ENCODE data around the gene ENO2. TPM values are rescaled to one million over a fixed set of nuclear protein-coding genes. Genes with fewer than 3 reads are reported as not detected.
A peak's percentile ranks its signal among the peaks of the same experiment; 100 is the strongest.
"Not testable (repeated sequence)": the region's sequence is repeated elsewhere in the genome, so short reads cannot be mapped to it uniquely, and the experiment has no call there.

The ENO2 gene
- total RNA-seq, 2 donors from 2014 or later = 104 to 139 TPM

DNA sequence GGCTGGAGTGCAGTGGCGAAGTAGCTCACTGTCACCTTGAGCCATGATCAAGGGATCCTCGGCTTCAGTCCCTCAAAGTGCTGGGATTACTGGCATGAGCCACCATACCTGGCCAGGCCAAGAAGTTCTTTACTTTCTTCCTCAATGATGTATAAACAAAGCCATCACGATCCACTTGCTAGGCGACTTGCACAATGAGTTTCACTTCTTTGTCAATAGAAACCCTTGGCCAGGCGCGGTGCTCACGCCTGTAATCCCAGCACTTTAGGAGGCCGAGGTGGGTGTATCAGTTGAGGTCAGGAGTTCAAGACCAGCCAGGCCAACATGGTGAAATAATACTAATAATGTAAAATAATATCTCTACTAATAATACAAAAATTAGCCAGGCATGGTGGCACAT is 26.9 kb upstream of the ENO2 start:
- Histone ChIP-seq H3K4me1 (ENCODE audit: control insufficient read depth, insufficient read depth, low read length) (peaks cover 7% of the 10 kb centered on the region), H3K36me3 (ENCODE audit: control insufficient read depth, insufficient read depth, low read length) (peaks cover 26% of the 10 kb centered on the region), H3K27me3 (ENCODE audit: control insufficient read depth, insufficient read depth, low read length, poor library complexity, severe bottlenecking) (no peaks in the 10 kb centered on the region), H3K9me3 (ENCODE audit: control insufficient read depth, low read length) (no peaks in the 10 kb centered on the region), H3K9ac (ENCODE audit: extremely low read depth, low read length, poor library complexity, severe bottlenecking) (no peak overlapping the region), H3K4me3 (ENCODE audit: low read length) (no peak overlapping the region), H3K27ac (ENCODE audit: low read depth, low read length) (no peak overlapping the region)
- Mint-ChIP-seq H3K4me1 (peaks cover 53% of the 10 kb centered on the region), H3K27me3 (ENCODE audit: insufficient read depth) (no peaks in the 10 kb centered on the region), H3K27ac (peak overlapping the region; percentile 93), H3K36me3 (ENCODE audit: low read depth) (peaks cover 45% of the 10 kb centered on the region), H3K9me3 (peaks cover 10% of the 10 kb centered on the region), H3K4me3 (peak overlapping the region; percentile 21)
- DNase-seq = no peak
- 90 to 96% methylated on average over 7 to 8 of the region's 8 CpGs for WGBS, 2 experiments (ENCODE audit: insufficient coverage in 1 of 2, insufficient read length in 1 of 2)
- TF ChIP-seq, protein P1, sequence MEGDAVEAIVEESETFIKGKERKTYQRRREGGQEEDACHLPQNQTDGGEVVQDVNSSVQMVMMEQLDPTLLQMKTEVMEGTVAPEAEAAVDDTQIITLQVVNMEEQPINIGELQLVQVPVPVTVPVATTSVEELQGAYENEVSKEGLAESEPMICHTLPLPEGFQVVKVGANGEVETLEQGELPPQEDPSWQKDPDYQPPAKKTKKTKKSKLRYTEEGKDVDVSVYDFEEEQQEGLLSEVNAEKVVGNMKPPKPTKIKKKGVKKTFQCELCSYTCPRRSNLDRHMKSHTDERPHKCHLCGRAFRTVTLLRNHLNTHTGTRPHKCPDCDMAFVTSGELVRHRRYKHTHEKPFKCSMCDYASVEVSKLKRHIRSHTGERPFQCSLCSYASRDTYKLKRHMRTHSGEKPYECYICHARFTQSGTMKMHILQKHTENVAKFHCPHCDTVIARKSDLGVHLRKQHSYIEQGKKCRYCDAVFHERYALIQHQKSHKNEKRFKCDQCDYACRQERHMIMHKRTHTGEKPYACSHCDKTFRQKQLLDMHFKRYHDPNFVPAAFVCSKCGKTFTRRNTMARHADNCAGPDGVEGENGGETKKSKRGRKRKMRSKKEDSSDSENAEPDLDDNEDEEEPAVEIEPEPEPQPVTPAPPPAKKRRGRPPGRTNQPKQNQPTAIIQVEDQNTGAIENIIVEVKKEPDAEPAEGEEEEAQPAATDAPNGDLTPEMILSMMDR (conservative IDR thresholded peaks at IDR 0.05) = no peak

DNA sequence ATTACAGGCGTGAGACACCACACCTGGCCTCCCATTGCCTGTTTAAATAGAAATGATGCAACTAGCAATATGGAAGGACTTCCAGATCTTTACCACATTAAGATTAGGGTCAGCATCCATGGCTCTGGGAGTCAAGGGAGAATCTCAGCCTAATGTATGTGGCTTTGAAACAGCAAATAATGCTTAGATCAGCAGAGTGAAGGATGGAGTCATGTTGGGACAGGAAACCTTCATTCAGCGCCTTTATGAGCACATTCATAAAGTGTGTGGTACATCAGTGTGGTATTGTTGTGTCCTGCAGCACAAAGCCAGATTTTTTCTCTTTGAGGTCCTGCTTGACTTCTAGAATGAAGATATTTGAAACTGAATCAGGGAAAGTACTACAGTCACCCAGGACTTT is 26.0 kb upstream of the ENO2 start:
- 84 to 98% methylated on average over 2 of the region's 2 CpGs for WGBS, 2 experiments (ENCODE audit: insufficient coverage in 1 of 2, insufficient read length in 1 of 2)
- Histone ChIP-seq H3K4me1 (ENCODE audit: control insufficient read depth, insufficient read depth, low read length) (peaks cover 7% of the 10 kb centered on the region), H3K36me3 (ENCODE audit: control insufficient read depth, insufficient read depth, low read length) (peaks cover 24% of the 10 kb centered on the region), H3K9me3 (ENCODE audit: control insufficient read depth, low read length) (no peaks in the 10 kb centered on the region), H3K4me3 (ENCODE audit: low read length) (no peak overlapping the region), H3K27me3 (ENCODE audit: control insufficient read depth, insufficient read depth, low read length, poor library complexity, severe bottlenecking) (no peaks in the 10 kb centered on the region), H3K9ac (ENCODE audit: extremely low read depth, low read length, poor library complexity, severe bottlenecking) (no peak overlapping the region), H3K27ac (ENCODE audit: low read depth, low read length) (no peak overlapping the region)
- no peak for DNase-seq
- Mint-ChIP-seq H3K9me3 (peaks cover 10% of the 10 kb centered on the region), H3K27ac (peak overlapping the region; percentile 70), H3K4me1 (peaks cover 53% of the 10 kb centered on the region), H3K4me3 (no peak overlapping the region), H3K36me3 (ENCODE audit: low read depth) (peaks cover 37% of the 10 kb centered on the region), H3K27me3 (ENCODE audit: insufficient read depth) (peaks cover 1% of the 10 kb centered on the region)
- TF ChIP-seq, protein P1 (conservative IDR thresholded peaks at IDR 0.05) = no peak

DNA sequence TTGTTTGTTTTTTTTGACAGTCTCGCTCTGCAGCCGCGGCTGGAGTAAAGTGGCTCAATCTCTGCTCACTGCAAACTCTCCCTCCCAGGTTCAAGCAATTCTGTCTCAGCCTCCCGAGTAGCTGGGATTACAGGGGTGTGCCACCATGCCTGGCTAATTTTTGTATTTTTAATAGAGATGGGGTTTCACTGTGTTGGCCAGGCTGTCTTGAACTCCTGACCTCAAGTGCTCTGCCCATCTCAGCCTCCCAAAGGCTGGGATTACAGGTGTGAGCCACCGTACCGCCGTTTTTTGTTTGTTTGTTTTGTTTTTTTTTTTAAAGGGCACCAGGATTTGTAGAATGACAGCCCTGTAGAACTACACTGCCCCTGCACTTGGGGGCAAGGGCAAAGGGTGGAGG is 25.6 kb upstream of the ENO2 start:
- H3K27me3 ChIP-seq (ENCODE audit: control insufficient read depth, insufficient read depth, low read length, poor library complexity, severe bottlenecking); H3K9me3 Mint-ChIP-seq; H3K27me3 Mint-ChIP-seq (ENCODE audit: insufficient read depth); DNase-seq; H3K4me3 ChIP-seq (ENCODE audit: low read length); H3K4me1 ChIP-seq (ENCODE audit: control insufficient read depth, insufficient read depth, low read length); H3K9me3 ChIP-seq (ENCODE audit: control insufficient read depth, low read length); H3K4me3 Mint-ChIP-seq; H3K27ac ChIP-seq (ENCODE audit: low read depth, low read length); H3K9ac ChIP-seq (ENCODE audit: extremely low read depth, low read length, poor library complexity, severe bottlenecking): not testable (repeated sequence)
- WGBS, 2 experiments (ENCODE audit: insufficient coverage in 1 of 2, insufficient read length in 1 of 2) = 85 to 96% methylated on average over 4 to 7 of the region's 7 CpGs
- Mint-ChIP-seq H3K4me1 (peaks cover 53% of the 10 kb centered on the region), H3K36me3 (ENCODE audit: low read depth) (peaks cover 33% of the 10 kb centered on the region), H3K27ac (peak overlapping the region; percentile 70)
- H3K36me3 ChIP-seq (ENCODE audit: control insufficient read depth, insufficient read depth, low read length) = peaks cover 20% of the 10 kb centered on the region

DNA sequence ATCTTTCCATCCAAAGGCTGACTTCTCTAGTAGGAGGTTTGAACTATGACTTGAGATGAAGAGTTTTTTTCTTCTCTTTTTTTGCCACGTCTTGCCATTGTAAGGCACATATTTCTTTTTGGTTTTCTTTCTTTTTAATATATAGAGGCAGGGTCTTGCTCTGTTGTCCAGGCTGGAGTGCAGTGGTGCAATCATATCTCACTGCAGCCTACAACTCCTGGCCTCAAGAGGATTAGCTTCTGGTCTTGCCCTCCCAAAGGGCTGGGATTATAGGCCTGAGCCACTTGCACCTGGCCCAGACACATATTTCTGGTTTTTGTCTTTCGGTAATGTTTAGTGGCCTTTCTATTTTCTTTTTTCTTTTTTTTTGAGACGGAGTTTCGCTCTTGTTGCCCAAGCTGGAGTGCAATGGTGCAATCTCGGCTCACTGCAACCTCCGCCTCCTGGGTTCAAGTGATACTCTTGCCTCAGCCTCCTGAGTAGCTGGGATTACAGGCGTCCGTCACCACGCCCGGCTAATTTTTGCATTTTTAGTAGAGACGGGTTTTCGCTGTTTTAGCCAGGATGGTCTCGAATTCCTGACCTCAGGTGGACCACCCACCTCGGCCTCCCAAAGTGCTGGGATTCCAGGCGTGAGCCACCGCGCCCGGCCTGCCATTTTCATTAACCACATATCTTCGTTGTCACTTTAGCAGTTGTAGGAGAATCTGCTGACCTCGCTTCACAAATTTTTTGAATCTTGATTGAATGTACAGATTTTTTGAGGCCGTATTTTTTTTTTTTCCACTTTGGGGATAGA is 24.4 kb upstream of the ENO2 start:
- DNase-seq; H3K9me3 Mint-ChIP-seq; H3K36me3 ChIP-seq (ENCODE audit: control insufficient read depth, insufficient read depth, low read length); H3K27me3 Mint-ChIP-seq (ENCODE audit: insufficient read depth); H3K9me3 ChIP-seq (ENCODE audit: control insufficient read depth, low read length); H3K27me3 ChIP-seq (ENCODE audit: control insufficient read depth, insufficient read depth, low read length, poor library complexity, severe bottlenecking); H3K4me1 ChIP-seq (ENCODE audit: control insufficient read depth, insufficient read depth, low read length): not testable (repeated sequence)
- H3K27ac ChIP-seq (ENCODE audit: low read depth, low read length) = peak overlapping the region; percentile 90
- Mint-ChIP-seq H3K4me3 (peak overlapping the region; percentile 62), H3K36me3 (ENCODE audit: low read depth) (peaks cover 22% of the 10 kb centered on the region), H3K27ac (peak overlapping the region; percentile 98), H3K4me1 (peaks cover 42% of the 10 kb centered on the region)
- WGBS, 2 experiments (ENCODE audit: insufficient coverage in 1 of 2, insufficient read length in 1 of 2) = 96% methylated on average over 17 to 20 of the region's 21 CpGs
- peak overlapping the region; percentile 77 for H3K4me3 ChIP-seq (ENCODE audit: low read length)
- peak overlapping the region; percentile 75 for H3K9ac ChIP-seq (ENCODE audit: extremely low read depth, low read length, poor library complexity, severe bottlenecking)

Data from endodermal cell (in vitro differentiated cells).